HUES6 (cell line): ENCODE measurements around the gene LCNL1.

Experiments used
- H3K27ac ChIP-seq: 2 replicates; pipeline ENCODE4 v1.7.0; 2013; ENCODE audit warnings: low read depth, mild to moderate bottlenecking, low read length, inconsistent platforms
- H3K27me3 ChIP-seq: 2 replicates; pipeline ENCODE4 v1.6.1; 2013; ENCODE audit warnings: low read length; ENCODE audit not compliant: control insufficient read depth, insufficient read depth
- H3K36me3 ChIP-seq: 2 replicates; pipeline ENCODE4 v1.6.1; 2013; ENCODE audit warnings: low read length; ENCODE audit not compliant: control insufficient read depth, insufficient read depth
- H3K4me1 ChIP-seq: 2 replicates; pipeline ENCODE4 v1.6.1; 2013; ENCODE audit warnings: low read length; ENCODE audit not compliant: control insufficient read depth, insufficient read depth
- H3K4me3 ChIP-seq: 2 replicates; pipeline ENCODE4 v1.5.1; 2013; ENCODE audit warnings: low read depth, low read length
- H3K9ac ChIP-seq: one replicate; pipeline ENCODE4 v1.6.1; 2013; ENCODE audit warnings: mild to moderate bottlenecking, low read length
- H3K9me3 ChIP-seq: 2 replicates; pipeline ENCODE4 v1.6.1; 2013; ENCODE audit warnings: low read depth, low read length; ENCODE audit not compliant: control insufficient read depth, insufficient read depth

LCNL1 gene

DNA sequence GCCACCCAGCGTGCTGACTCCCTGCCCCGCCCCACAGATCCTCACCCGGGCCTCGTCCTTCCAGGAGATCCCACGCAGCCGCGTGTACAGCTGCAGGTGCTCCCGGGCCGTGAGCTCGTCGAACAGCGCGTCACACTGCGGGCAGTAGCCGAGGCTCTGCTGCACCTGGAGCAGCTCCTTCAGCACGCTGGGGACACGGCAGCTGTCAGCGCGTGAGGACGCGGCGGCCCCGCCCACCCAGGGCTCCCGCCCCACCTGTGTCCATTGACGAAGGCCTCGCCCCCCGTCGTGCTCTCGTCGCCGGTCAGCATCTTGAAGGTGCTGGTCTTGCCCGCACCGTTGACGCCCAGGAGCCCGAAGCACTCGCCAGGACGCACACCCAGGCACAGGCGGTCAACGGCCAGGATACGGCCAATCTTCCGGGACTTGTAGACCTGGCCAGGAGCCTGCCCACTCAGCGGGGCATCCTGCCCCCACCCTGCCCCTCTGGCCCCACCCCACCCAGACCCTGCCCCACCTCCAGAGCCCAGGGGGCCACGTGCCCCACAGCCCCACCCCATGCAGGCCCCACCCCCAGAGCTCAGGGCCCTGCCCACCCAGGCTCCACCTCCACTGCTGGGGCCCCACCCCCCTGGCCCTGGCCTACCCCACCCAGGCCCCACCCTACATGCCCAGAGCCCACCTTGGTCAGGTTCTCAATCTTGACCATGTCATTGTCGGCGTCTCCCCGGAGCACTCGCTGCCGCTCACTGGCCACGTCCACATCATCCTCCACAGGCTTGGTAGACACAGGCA lies 27.3 kb downstream of the LCNL1 start:
- H3K27ac ChIP-seq, result no peak overlapping the region
- H3K9ac ChIP-seq, result no peak overlapping the region
- peaks cover 2% of the 10 kb centered on the region; the same call in 1 of the 2 replicates for H3K36me3 ChIP-seq
- peaks cover 2% of the 10 kb centered on the region; the same call in 1 of the 2 replicates for H3K9me3 ChIP-seq
- no peak overlapping the region for H3K4me3 ChIP-seq
- H3K27me3 ChIP-seq, result no peaks in the 10 kb centered on the region; the same call in 1 of the 2 replicates
- no peaks in the 10 kb centered on the region for H3K4me1 ChIP-seq

GRCh38 chr9:137011156-137011555 lies 28.4 kb downstream of the LCNL1 start:
- Histone ChIP-seq H3K4me3 (no peak overlapping the region), H3K36me3 (peaks cover 2% of the 10 kb centered on the region; the same call in 1 of the 2 replicates), H3K4me1 (no peaks in the 10 kb centered on the region), H3K27me3 (no peaks in the 10 kb centered on the region; the same call in 1 of the 2 replicates), H3K27ac (no peak overlapping the region), H3K9ac (no peak overlapping the region), H3K9me3 (no peaks in the 10 kb centered on the region)

DNA sequence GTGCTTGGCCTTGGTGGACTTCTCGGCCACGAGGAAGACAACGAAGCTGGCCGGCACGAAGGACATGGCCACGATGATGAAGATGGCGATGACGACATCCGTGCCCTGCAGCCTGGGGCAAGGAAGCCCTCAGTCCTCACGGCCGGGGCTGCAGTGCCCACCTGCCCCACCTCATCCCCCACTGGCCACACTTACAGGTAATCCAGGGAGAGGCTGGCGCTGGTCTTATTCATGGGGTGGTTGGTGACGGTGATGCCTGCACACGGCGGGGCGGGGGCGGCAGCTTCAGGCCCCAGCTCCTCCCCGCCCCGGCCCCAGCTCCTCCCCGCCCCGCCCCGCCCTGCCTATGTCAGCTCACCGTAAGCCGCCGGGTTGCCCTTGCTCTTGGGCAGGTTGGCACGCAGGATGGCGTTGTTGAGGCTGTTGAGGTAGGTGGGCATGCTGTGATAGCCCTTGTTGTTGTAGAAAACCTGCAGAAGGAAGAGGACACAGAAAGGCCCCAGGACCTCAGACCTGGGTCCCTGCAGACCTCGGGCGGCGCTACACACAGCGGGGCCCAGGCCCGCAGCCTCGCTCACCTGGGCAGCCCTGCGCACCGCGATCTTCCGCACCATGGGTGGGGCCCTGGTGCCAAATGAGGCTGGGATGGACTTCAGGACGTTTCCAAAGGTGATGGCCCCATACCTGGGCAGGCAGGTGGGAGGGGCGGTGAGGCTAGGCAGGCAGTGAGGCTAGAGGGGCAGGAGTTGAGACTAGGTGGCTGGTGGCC lies 29.3 kb downstream of the LCNL1 start:
- H3K36me3 ChIP-seq, result peaks cover 3% of the 10 kb centered on the region; the same call in 1 of the 2 replicates
- H3K4me3 ChIP-seq, result no peak overlapping the region
- no peak overlapping the region for H3K9ac ChIP-seq
- H3K4me1 ChIP-seq, result no peaks in the 10 kb centered on the region
- H3K27me3 ChIP-seq, result no peaks in the 10 kb centered on the region; the same call in 1 of the 2 replicates
- no peaks in the 10 kb centered on the region for H3K9me3 ChIP-seq
- H3K27ac ChIP-seq, result no peak overlapping the region

- Histone ChIP-seq H3K36me3 (peaks cover 6% of the 10 kb centered on the region; the same call in 1 of the 2 replicates), H3K27me3 (no peaks in the 10 kb centered on the region; the same call in 1 of the 2 replicates), H3K4me3 (no peak overlapping the region)
Measured at GRCh38 chr9:137012694-137013570, 30.1 kb downstream of the LCNL1 start.

DNA sequence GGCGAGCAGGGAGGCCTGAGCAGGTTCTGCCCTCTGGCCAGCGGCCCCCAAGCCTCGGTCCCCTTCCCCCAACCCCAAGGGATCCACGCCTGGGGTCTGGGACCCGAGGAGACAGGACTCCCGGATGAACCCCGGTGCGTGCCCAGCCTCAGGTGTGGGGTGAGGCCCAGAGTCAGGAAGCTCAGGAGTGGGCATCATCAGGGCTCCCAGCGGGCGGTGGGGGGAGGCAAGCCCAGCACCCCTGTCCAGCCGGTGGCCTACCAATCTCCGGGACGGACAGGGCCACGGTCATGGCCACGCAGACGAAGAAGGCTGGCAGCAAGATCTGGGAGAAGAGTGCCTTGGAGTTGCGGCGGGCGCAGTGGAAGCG lies 30.8 kb downstream of the LCNL1 start:
- H3K27me3 ChIP-seq, result no peaks in the 10 kb centered on the region; the same call in 1 of the 2 replicates
- no peaks in the 10 kb centered on the region for H3K4me1 ChIP-seq
- H3K27ac ChIP-seq, result no peak overlapping the region
- H3K9me3 ChIP-seq, result no peaks in the 10 kb centered on the region
- no peak overlapping the region for H3K9ac ChIP-seq
- no peak overlapping the region for H3K4me3 ChIP-seq
- H3K36me3 ChIP-seq, result peaks cover 6% of the 10 kb centered on the region; the same call in 1 of the 2 replicates

More at GRCh38 chr9:137012694-137013570, 30.1 kb downstream of the LCNL1 start:
- Histone ChIP-seq H3K4me1 (no peaks in the 10 kb centered on the region), H3K27ac (no peak overlapping the region), H3K9me3 (no peaks in the 10 kb centered on the region), H3K9ac (no peak overlapping the region)

DNA sequence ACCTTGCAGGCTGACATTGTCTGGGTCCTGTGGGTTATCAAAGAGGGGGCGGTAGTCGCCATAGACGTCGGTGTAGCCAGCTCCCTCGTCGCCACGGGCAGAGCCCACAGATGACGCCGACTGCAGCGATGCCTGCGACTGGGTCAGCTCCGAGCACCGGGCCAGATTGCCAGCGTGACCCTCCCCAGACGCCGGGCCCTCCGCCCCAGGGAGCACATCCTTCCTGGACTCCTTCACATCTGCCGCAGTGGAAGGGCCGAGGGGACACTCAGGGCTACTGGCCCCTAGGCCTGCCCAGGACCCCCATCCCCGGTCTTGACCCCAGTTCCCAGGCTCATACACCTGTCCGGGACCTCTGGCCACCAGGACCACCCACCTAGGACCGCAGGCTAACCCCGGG lies 31.4 kb downstream of the LCNL1 start:
- no peaks in the 10 kb centered on the region; the same call in 1 of the 2 replicates for H3K27me3 ChIP-seq
- H3K4me1 ChIP-seq, result no peaks in the 10 kb centered on the region
- H3K27ac ChIP-seq, result no peak overlapping the region
- no peak overlapping the region for H3K4me3 ChIP-seq
- peaks cover 6% of the 10 kb centered on the region; the same call in 1 of the 2 replicates for H3K36me3 ChIP-seq
- no peaks in the 10 kb centered on the region for H3K9me3 ChIP-seq
- H3K9ac ChIP-seq, result no peak overlapping the region

- no peak overlapping the region for H3K27ac ChIP-seq
- H3K9ac ChIP-seq, result no peak overlapping the region
- no peaks in the 10 kb centered on the region for H3K9me3 ChIP-seq
- no peaks in the 10 kb centered on the region; the same call in 1 of the 2 replicates for H3K27me3 ChIP-seq
- H3K4me1 ChIP-seq, result no peaks in the 10 kb centered on the region
- H3K36me3 ChIP-seq, result peaks cover 6% of the 10 kb centered on the region; the same call in 1 of the 2 replicates
- H3K4me3 ChIP-seq, result no peak overlapping the region
Measured at GRCh38 chr9:137014776-137015539, 32.2 kb downstream of the LCNL1 start.

- H3K4me3 ChIP-seq, result no peak overlapping the region
- no peak overlapping the region for H3K27ac ChIP-seq
- no peaks in the 10 kb centered on the region; the same call in 1 of the 2 replicates for H3K27me3 ChIP-seq
- no peak overlapping the region for H3K9ac ChIP-seq
- peaks cover 6% of the 10 kb centered on the region; the same call in 1 of the 2 replicates for H3K36me3 ChIP-seq
- no peaks in the 10 kb centered on the region for H3K9me3 ChIP-seq
- no peaks in the 10 kb centered on the region for H3K4me1 ChIP-seq
Measured at GRCh38 chr9:137015540-137015930, 32.7 kb downstream of the LCNL1 start.

DNA sequence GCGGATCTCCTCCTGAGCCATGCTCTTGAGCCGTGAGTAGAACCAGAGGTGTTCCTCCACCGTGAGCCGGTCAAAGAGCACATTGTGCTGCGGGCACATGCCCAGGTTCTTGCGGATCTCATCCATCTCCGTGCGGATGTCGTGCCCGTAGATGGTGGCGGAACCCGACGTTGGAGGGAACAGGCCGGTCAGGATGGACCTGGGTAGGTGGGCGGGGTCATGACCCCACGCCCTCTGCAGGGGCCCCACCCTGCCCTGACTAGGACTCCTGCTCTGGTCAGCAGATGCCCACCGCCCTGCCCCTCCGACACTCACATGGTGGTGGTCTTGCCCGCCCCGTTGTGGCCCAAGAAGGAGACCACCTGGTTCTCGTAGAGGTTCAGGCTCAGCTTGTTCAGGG lies 33.2 kb downstream of the LCNL1 start:
- Histone ChIP-seq H3K36me3 (peaks cover 6% of the 10 kb centered on the region; the same call in 1 of the 2 replicates), H3K4me1 (no peaks in the 10 kb centered on the region), H3K4me3 (no peak overlapping the region), H3K27ac (no peak overlapping the region), H3K9ac (no peak overlapping the region), H3K9me3 (no peaks in the 10 kb centered on the region), H3K27me3 (no peaks in the 10 kb centered on the region; the same call in 1 of the 2 replicates)

GRCh38 chr9:137016436-137016835 lies 33.6 kb downstream of the LCNL1 start:
- H3K4me3 ChIP-seq, result no peak overlapping the region
- H3K27ac ChIP-seq, result no peak overlapping the region
- H3K27me3 ChIP-seq, result no peaks in the 10 kb centered on the region; the same call in 1 of the 2 replicates
- no peak overlapping the region for H3K9ac ChIP-seq
- H3K9me3 ChIP-seq, result no peaks in the 10 kb centered on the region
- H3K4me1 ChIP-seq, result no peaks in the 10 kb centered on the region
- peaks cover 6% of the 10 kb centered on the region; the same call in 1 of the 2 replicates for H3K36me3 ChIP-seq
